CD14-positive monocyte (primary cell): ENCODE measurements around the gene SLC22A13. TPM values are rescaled to one million over a fixed set of nuclear protein-coding genes. Genes with fewer than 3 reads are reported as not detected.
"Not testable (repeated sequence)": the region's sequence is repeated elsewhere in the genome, so short reads cannot be mapped to it uniquely, and the experiment has no call there.

Source experiments
- DNase-seq, 3 donors: peaks; one replicate each; pipeline ENCODE4 v3.0.0-alpha.2; 2011 to 2022
- H2AFZ ChIP-seq: 2 replicates; pipeline ENCODE4 v1.6.0; 2012; ENCODE audit warnings: mild to moderate bottlenecking, low read depth, low read length, inconsistent platforms; ENCODE audit not compliant: insufficient read depth, poor library complexity, severe bottlenecking
- H3K27ac ChIP-seq, 2 donors: 1 replicate in 1 of 2; 2 replicates in 1 of 2; pipeline ENCODE4 v1.5.1; 2012 to 2013; ENCODE audit warnings: low read length in 2 of 2, control low read depth in 1 of 2, inconsistent platforms in 1 of 2, low read depth in 1 of 2, mild to moderate bottlenecking in 1 of 2
- H3K27me3 ChIP-seq, 2 donors: one replicate each; pipeline versions ENCODE4 v1.6.0 to v1.6.1; 2011 to 2013; ENCODE audit warnings: low read length in 2 of 2; ENCODE audit not compliant: control insufficient read depth in 2 of 2, insufficient read depth in 2 of 2
- H3K36me3 ChIP-seq, 2 donors: replicated peaks in 1 of 2; 1 replicate in 1 of 2; 2 replicates in 1 of 2; pipeline versions ENCODE4 v1.5.1 to v1.6.1; 2012 to 2013; ENCODE audit warnings: low read length in 2 of 2, control low read depth in 1 of 2, inconsistent platforms in 1 of 2, mild to moderate bottlenecking in 1 of 2; ENCODE audit not compliant: insufficient read depth in 2 of 2, control insufficient read depth in 1 of 2
- H3K4me1 ChIP-seq, 2 donors: 1 replicate in 1 of 2; 2 replicates in 1 of 2; pipeline versions ENCODE4 v1.5.1 to v1.6.1; 2012 to 2013; ENCODE audit warnings: low read length in 2 of 2, control low read depth in 1 of 2, inconsistent platforms in 1 of 2, mild to moderate bottlenecking in 1 of 2, moderate library complexity in 1 of 2; ENCODE audit not compliant: insufficient read depth in 2 of 2, control insufficient read depth in 1 of 2
- H3K4me2 ChIP-seq: replicated peaks from 2 replicates; pipeline ENCODE3; 2012; ENCODE audit warnings: low read length, moderate library complexity, mild to moderate bottlenecking; ENCODE audit not compliant: poor library complexity, severe bottlenecking; ENCODE audit errors: extremely low read depth
- H3K4me3 ChIP-seq, 3 experiments: fragments of 200-600 bp in 1 of 3; sonication (generic) in 1 of 3; replicated peaks in 1 of 3; 1 replicate in 2 of 3; 2 replicates in 1 of 3; pipeline ENCODE4 v1.5.1; 2011 to 2013; ENCODE audit warnings: low read length in 3 of 3, mild to moderate bottlenecking in 3 of 3, control low read depth in 2 of 3, low read depth in 2 of 3, inconsistent platforms in 1 of 3, moderate library complexity in 1 of 3
- H3K79me2 ChIP-seq: 2 replicates; pipeline ENCODE4 v1.6.0; 2012; ENCODE audit warnings: mild to moderate bottlenecking, control low read depth, inconsistent platforms, low read length, moderate library complexity; ENCODE audit not compliant: insufficient read depth
- H3K9ac ChIP-seq: 2 replicates; pipeline ENCODE4 v1.6.0; 2017; ENCODE audit warnings: low read length, mild to moderate bottlenecking; ENCODE audit not compliant: insufficient read depth, poor library complexity, severe bottlenecking
- H3K9me3 ChIP-seq, 2 donors: replicated peaks in 1 of 2; 1 replicate in 1 of 2; 2 replicates in 1 of 2; pipeline versions ENCODE4 v1.5.1 to v1.6.1; 2012 to 2013; ENCODE audit warnings: low read length in 2 of 2, control low read depth in 1 of 2; ENCODE audit not compliant: control insufficient read depth in 1 of 2, insufficient read depth in 1 of 2
- H4K20me1 ChIP-seq: 2 replicates; pipeline ENCODE4 v1.6.0; 2012; ENCODE audit warnings: mild to moderate bottlenecking, low read length, control low read depth, moderate library complexity; ENCODE audit not compliant: insufficient read depth
- H3K27ac Mint-ChIP-seq, 7 donors: one replicate each; pipeline ENCODE4 v1.8.0; 2020; ENCODE audit warnings: mild to moderate bottlenecking in 7 of 7, mixed read lengths in 7 of 7, moderate library complexity in 6 of 7, inconsistent platforms in 2 of 7
- H3K27me3 Mint-ChIP-seq, 3 donors: one replicate each; pipeline ENCODE4 v1.8.0; 2021 to 2022; ENCODE audit warnings: low read depth in 3 of 3, mild to moderate bottlenecking in 3 of 3, mixed read lengths in 3 of 3, moderate library complexity in 3 of 3, inconsistent platforms in 1 of 3
- H3K36me3 Mint-ChIP-seq, 2 donors: one replicate each; pipeline ENCODE4 v1.8.0; 2020; ENCODE audit warnings: mixed read lengths in 2 of 2, inconsistent platforms in 1 of 2, mild to moderate bottlenecking in 1 of 2
- H3K4me1 Mint-ChIP-seq: one replicate; pipeline ENCODE4 v1.8.0; 2020; ENCODE audit warnings: mild to moderate bottlenecking, mixed read lengths
- H3K4me3 Mint-ChIP-seq, 2 donors: one replicate each; pipeline ENCODE4 v1.8.0; 2020; ENCODE audit warnings: mild to moderate bottlenecking in 2 of 2, mixed read lengths in 2 of 2, moderate library complexity in 1 of 2
- H3K9me3 Mint-ChIP-seq, 7 donors: one replicate each; pipeline ENCODE4 v1.8.0; 2020 to 2022; ENCODE audit warnings: mixed read lengths in 7 of 7, mild to moderate bottlenecking in 6 of 7, moderate library complexity in 6 of 7, inconsistent platforms in 2 of 7
- CTCF ChIP-seq: fragments of 200-600 bp; IDR thresholded peaks from one replicate; pipeline ENCODE4 v1.8.0; 2022; ENCODE audit warnings: antibody characterized with exemption, mild to moderate bottlenecking
- WGBS: methylation state at CpG from one replicate; pipeline ENCODE4 v1.1.5; 2013; ENCODE audit warnings: missing lambda C conversion rate; ENCODE audit not compliant: insufficient coverage; 5-methylcytosine and 5-hydroxymethylcytosine counted together
- intact Hi-C, 2 donors: fragments of 100-400 bp; cut with micrococcal nuclease; formaldehyde crosslinking; loops; one replicate each; pipeline versions ENCODE4 v1.15.0 to v1.15.1; 2023
- polyA plus RNA-seq, 3 donors: library from polyadenylated mRNA; depleted of rRNA in 1 of 3; unstranded in 2 of 3; stranded (reverse) in 1 of 3; fragments of 300-500 nt in 2 of 3; fragments of >200 nt in 1 of 3; fragmentation: Illumina TruSeq in 2 of 3; gene quantifications; 1 replicate in 2 of 3; 2 replicates in 1 of 3; pipeline ENCODE4 v1.2.3, GENCODE V29; 2012 to 2021

The SLC22A13 gene
- polyA plus RNA-seq, 3 donors, result 0.19 TPM; not detected in 2

GRCh38 chr3:38284756-38285150, 19.1 kb downstream of the SLC22A13 start:
- peaks cover 0 to 2% (median 0%) of the 10 kb centered on the region in 7 donors for H3K9me3 Mint-ChIP-seq
- H3K36me3 Mint-ChIP-seq, result no peaks in the 10 kb centered on the region
- peaks cover 2% of the 10 kb centered on the region for H3K4me1 Mint-ChIP-seq
- no peak overlapping the region for H3K9ac ChIP-seq
- H2AFZ ChIP-seq, result no peak overlapping the region
- TF ChIP-seq CTCF, result no peak
- intact Hi-C loops, result no loop called here
- no peak for DNase-seq
- H3K79me2 ChIP-seq, result no peaks in the 10 kb centered on the region
- no peaks in the 10 kb centered on the region for H4K20me1 ChIP-seq
- H3K27ac ChIP-seq, result no peak overlapping the region
- H3K27ac Mint-ChIP-seq, result no peak overlapping the region
- no peaks in the 10 kb centered on the region for H3K27me3 ChIP-seq
- no peak overlapping the region for H3K4me3 Mint-ChIP-seq
- H3K4me3 ChIP-seq, result no peak overlapping the region
- H3K4me2 ChIP-seq, result no peak overlapping the region
- peaks cover 0 to 3% (median 2%) of the 10 kb centered on the region in 3 donors for H3K27me3 Mint-ChIP-seq
- no peaks in the 10 kb centered on the region for H3K4me1 ChIP-seq
- no peaks in the 10 kb centered on the region for H3K9me3 ChIP-seq
- no peaks in the 10 kb centered on the region for H3K36me3 ChIP-seq
- WGBS, result 100% methylated on average over 1 of the region's 6 CpGs

- H3K9me3 Mint-ChIP-seq, DNase-seq, H3K4me3 ChIP-seq, H3K36me3 Mint-ChIP-seq, H3K4me3 Mint-ChIP-seq, H3K27me3 Mint-ChIP-seq, H4K20me1 ChIP-seq, H3K9me3 ChIP-seq, H3K4me1 ChIP-seq, H3K4me2 ChIP-seq, H2AFZ ChIP-seq, intact Hi-C loops, H3K27ac ChIP-seq, H3K4me1 Mint-ChIP-seq, H3K79me2 ChIP-seq, H3K36me3 ChIP-seq, H3K27ac Mint-ChIP-seq, H3K27me3 ChIP-seq, H3K9ac ChIP-seq: not testable (repeated sequence)
- WGBS, result 98% methylated on average over 14 of the region's 16 CpGs
Measured at GRCh38 chr3:38289286-38290217, 23.9 kb downstream of the SLC22A13 start.

- H3K9me3 ChIP-seq, H4K20me1 ChIP-seq, H3K4me3 Mint-ChIP-seq, H3K27ac Mint-ChIP-seq, H3K9ac ChIP-seq, DNase-seq, H3K9me3 Mint-ChIP-seq, H3K27ac ChIP-seq, H3K27me3 ChIP-seq, H3K79me2 ChIP-seq, H3K36me3 ChIP-seq, H3K4me1 Mint-ChIP-seq, H3K27me3 Mint-ChIP-seq, H3K4me3 ChIP-seq, H3K36me3 Mint-ChIP-seq, intact Hi-C loops, H3K4me2 ChIP-seq, H3K4me1 ChIP-seq, H2AFZ ChIP-seq: not testable (repeated sequence)
- WGBS, result 100% methylated on average over 1 of the region's 4 CpGs
Measured at GRCh38 chr3:38297053-38297452, 31.4 kb downstream of the SLC22A13 start.
